NCI-H1092 treated with DMSO at 0.1 percent for 48 hours (cell line): ENCODE measurements around the gene PPM1A.

Source experiments
- DNase-seq: peaks from one replicate; lab custom pipeline; 2025; lab: John Stamatoyannopoulos, UW

The PPM1A gene

GRCh38 chr14:60248697-60249318, at the start of gene PPM1A:
Gene PPM1A (plus strand): TSS chr14:60249221. CDS start chr14:60282704, 33,483 bp downstream.
- DNase-seq, result peak; percentile 98

GRCh38 chr14:60199321-60199720, 49.7 kb upstream of the PPM1A start:
- DNase-seq, result no peak

- DNase-seq, result peak; percentile 81
These were observed 44.7 kb upstream of the PPM1A start for GRCh38 chr14:60204104-60204842.

GRCh38 chr14:60204843-60205774, 43.9 kb upstream of the PPM1A start:
- peak; percentile 19 for DNase-seq

- no peak for DNase-seq
These were observed 42.8 kb upstream of the PPM1A start for GRCh38 chr14:60206249-60206670.

- no peak for DNase-seq
These were observed 42.0 kb upstream of the PPM1A start for GRCh38 chr14:60206837-60207533.

- no peak for DNase-seq
These were observed 38.3 kb upstream of the PPM1A start for GRCh38 chr14:60210703-60211102.

- peak; percentile 14 for DNase-seq
These were observed 37.9 kb upstream of the PPM1A start for GRCh38 chr14:60211153-60211552.

- DNase-seq, result no peak
These were observed 36.3 kb upstream of the PPM1A start for GRCh38 chr14:60212503-60213371.

GRCh38 chr14:60214003-60214402, 35.0 kb upstream of the PPM1A start:
- no peak for DNase-seq

- no peak for DNase-seq
These were observed 34.5 kb upstream of the PPM1A start for GRCh38 chr14:60214415-60215126.

- DNase-seq, result no peak
These were observed 33.9 kb upstream of the PPM1A start for GRCh38 chr14:60215127-60215444.

- DNase-seq, result no peak
These were observed 33.3 kb upstream of the PPM1A start for GRCh38 chr14:60215520-60216420.

- DNase-seq, result no peak
These were observed 31.3 kb upstream of the PPM1A start for GRCh38 chr14:60217713-60218112.

GRCh38 chr14:60220084-60220483, 28.9 kb upstream of the PPM1A start:
- no peak for DNase-seq

GRCh38 chr14:60220917-60221316, 28.1 kb upstream of the PPM1A start:
- no peak for DNase-seq

GRCh38 chr14:60221457-60221856, 27.6 kb upstream of the PPM1A start:
- DNase-seq, result no peak

- DNase-seq, result peak; percentile 55
These were observed 26.2 kb upstream of the PPM1A start for GRCh38 chr14:60222820-60223219.

- DNase-seq, result no peak
These were observed 23.8 kb upstream of the PPM1A start for GRCh38 chr14:60225265-60225664.
